Measurements from ENCODE around the gene ZNRF2. TPM values are rescaled to one million over a fixed set of nuclear protein-coding genes. Genes with fewer than 3 reads are reported as not detected.

ZNRF2 gene
- total and polyA plus RNA-seq, 2 of the 13 experiments (the other 11 are each of a cell fraction or from before 2014, with no cell fraction given): 3.5 to 7.7 TPM

DNA sequence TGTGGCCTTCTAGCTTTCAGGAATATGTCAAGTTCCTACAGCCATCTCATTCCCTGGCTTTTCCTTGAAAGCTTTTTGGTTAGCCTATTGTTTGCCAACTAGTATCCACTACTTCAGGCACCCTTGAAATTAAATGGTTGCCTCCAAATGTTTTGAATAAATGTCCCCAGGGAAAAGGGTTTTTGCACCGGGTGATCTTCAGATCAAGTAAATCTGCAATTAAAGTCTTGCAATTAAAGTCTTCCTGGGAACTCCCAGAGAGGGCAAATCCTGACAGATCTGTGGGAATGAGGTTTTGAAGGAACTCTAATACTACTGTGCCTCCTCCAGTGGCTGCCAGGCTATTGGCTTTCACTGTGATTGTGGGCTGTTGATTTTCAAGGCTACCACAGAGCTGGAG, 17.7 kb upstream of the ZNRF2 start:
- DNase-seq (ENCODE audit: low spot score) (no peak), ATAC-seq (no peak), FAIRE-seq (no peak)
- Histone ChIP-seq H3K4me3 (replicated peaks in 1 of 3; ENCODE audit: insufficient read depth in 1 of 3, low read depth in 2 of 3, low read length in 3 of 3) (no peak overlapping the region), H3K27ac (ENCODE audit: extremely low read length, insufficient read depth, low read length) (no peak overlapping the region), H2AFZ (ENCODE audit: low read length) (no peak overlapping the region), H3K27me3 (ENCODE audit: control insufficient read depth in 1 of 2, insufficient read depth in 2 of 2, low read length in 2 of 2) (no peaks in the 10 kb centered on the region), H3K4me1 (ENCODE audit: insufficient read depth, low read length) (peaks cover 41% of the 10 kb centered on the region), H3K9ac (ENCODE audit: insufficient read depth, low read depth, low read length) (no peak overlapping the region), H4K20me1 (ENCODE audit: insufficient read depth, low read length) (no peaks in the 10 kb centered on the region), H3K9me3 (ENCODE audit: low read length) (no peaks in the 10 kb centered on the region), H3K36me3 (replicated peaks in 1 of 2; ENCODE audit: control insufficient read depth in 1 of 2, insufficient read depth in 2 of 2, low read length in 2 of 2) (no peaks in the 10 kb centered on the region), H3K4me2 (ENCODE audit: low read depth, low read length) (no peak overlapping the region), H3K79me2 (ENCODE audit: insufficient read depth, low read length) (no peaks in the 10 kb centered on the region)
- CTCF ChIA-PET (ENCODE audit: low intra/inter-chr PET ratio, low total read pairs): no interaction called here
- intact Hi-C loops (cut with micrococcal nuclease; ENCODE audit: unreplicated experiment): no loop called here
- TF ChIP-seq, protein P1, sequence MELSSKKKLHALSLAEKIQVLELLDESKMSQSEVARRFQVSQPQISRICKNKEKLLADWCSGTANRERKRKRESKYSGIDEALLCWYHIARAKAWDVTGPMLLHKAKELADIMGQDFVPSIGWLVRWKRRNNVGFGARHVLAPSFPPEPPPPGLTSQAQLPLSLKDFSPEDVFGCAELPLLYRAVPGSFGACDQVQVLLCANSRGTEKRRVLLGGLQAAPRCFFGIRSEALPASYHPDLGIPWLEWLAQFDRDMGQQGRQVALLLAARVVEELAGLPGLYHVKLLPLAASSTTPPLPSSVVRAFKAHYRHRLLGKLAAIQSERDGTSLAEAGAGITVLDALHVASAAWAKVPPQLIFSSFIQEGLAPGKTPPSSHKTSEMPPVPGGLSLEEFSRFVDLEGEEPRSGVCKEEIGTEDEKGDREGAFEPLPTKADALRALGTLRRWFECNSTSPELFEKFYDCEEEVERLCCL (CRISPR knock-in tag; IDR thresholded peaks at IDR 0.05; ENCODE audit: borderline replicate concordance): no peak
- TF ChIP-seq, protein P2, sequence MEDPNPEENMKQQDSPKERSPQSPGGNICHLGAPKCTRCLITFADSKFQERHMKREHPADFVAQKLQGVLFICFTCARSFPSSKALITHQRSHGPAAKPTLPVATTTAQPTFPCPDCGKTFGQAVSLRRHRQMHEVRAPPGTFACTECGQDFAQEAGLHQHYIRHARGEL (CRISPR knock-in tag; IDR thresholded peaks at IDR 0.05): no peak
- TF ChIP-seq SPEN (CRISPR knock-in tag; IDR thresholded peaks at IDR 0.05; ENCODE audit: low read depth) (no peak), GPN1 (CRISPR knock-in tag; IDR thresholded peaks at IDR 0.05; ENCODE audit: borderline replicate concordance) (no peak), NFIB (CRISPR knock-in tag; IDR thresholded peaks at IDR 0.05; ENCODE audit: borderline replicate concordance) (no peak), ZNF557 (CRISPR knock-in tag; IDR thresholded peaks at IDR 0.05) (no peak), MED13 (CRISPR knock-in tag; IDR thresholded peaks at IDR 0.05) (no peak), ZNF121 (CRISPR knock-in tag; IDR thresholded peaks at IDR 0.05) (no peak), NFIC (IDR thresholded peaks at IDR 0.05; ENCODE audit: low read length) (no peak)
- TF ChIP-seq, protein P3, sequence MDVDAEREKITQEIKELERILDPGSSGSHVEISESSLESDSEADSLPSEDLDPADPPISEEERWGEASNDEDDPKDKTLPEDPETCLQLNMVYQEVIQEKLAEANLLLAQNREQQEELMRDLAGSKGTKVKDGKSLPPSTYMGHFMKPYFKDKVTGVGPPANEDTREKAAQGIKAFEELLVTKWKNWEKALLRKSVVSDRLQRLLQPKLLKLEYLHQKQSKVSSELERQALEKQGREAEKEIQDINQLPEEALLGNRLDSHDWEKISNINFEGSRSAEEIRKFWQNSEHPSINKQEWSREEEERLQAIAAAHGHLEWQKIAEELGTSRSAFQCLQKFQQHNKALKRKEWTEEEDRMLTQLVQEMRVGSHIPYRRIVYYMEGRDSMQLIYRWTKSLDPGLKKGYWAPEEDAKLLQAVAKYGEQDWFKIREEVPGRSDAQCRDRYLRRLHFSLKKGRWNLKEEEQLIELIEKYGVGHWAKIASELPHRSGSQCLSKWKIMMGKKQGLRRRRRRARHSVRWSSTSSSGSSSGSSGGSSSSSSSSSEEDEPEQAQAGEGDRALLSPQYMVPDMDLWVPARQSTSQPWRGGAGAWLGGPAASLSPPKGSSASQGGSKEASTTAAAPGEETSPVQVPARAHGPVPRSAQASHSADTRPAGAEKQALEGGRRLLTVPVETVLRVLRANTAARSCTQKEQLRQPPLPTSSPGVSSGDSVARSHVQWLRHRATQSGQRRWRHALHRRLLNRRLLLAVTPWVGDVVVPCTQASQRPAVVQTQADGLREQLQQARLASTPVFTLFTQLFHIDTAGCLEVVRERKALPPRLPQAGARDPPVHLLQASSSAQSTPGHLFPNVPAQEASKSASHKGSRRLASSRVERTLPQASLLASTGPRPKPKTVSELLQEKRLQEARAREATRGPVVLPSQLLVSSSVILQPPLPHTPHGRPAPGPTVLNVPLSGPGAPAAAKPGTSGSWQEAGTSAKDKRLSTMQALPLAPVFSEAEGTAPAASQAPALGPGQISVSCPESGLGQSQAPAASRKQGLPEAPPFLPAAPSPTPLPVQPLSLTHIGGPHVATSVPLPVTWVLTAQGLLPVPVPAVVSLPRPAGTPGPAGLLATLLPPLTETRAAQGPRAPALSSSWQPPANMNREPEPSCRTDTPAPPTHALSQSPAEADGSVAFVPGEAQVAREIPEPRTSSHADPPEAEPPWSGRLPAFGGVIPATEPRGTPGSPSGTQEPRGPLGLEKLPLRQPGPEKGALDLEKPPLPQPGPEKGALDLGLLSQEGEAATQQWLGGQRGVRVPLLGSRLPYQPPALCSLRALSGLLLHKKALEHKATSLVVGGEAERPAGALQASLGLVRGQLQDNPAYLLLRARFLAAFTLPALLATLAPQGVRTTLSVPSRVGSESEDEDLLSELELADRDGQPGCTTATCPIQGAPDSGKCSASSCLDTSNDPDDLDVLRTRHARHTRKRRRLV (CRISPR knock-in tag; IDR thresholded peaks at IDR 0.05): no peak
- TF ChIP-seq, protein P4, sequence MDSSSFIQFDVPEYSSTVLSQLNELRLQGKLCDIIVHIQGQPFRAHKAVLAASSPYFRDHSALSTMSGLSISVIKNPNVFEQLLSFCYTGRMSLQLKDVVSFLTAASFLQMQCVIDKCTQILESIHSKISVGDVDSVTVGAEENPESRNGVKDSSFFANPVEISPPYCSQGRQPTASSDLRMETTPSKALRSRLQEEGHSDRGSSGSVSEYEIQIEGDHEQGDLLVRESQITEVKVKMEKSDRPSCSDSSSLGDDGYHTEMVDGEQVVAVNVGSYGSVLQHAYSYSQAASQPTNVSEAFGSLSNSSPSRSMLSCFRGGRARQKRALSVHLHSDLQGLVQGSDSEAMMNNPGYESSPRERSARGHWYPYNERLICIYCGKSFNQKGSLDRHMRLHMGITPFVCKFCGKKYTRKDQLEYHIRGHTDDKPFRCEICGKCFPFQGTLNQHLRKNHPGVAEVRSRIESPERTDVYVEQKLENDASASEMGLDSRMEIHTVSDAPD (CRISPR knock-in tag; IDR thresholded peaks at IDR 0.05): no peak
- TF ChIP-seq, protein P5, sequence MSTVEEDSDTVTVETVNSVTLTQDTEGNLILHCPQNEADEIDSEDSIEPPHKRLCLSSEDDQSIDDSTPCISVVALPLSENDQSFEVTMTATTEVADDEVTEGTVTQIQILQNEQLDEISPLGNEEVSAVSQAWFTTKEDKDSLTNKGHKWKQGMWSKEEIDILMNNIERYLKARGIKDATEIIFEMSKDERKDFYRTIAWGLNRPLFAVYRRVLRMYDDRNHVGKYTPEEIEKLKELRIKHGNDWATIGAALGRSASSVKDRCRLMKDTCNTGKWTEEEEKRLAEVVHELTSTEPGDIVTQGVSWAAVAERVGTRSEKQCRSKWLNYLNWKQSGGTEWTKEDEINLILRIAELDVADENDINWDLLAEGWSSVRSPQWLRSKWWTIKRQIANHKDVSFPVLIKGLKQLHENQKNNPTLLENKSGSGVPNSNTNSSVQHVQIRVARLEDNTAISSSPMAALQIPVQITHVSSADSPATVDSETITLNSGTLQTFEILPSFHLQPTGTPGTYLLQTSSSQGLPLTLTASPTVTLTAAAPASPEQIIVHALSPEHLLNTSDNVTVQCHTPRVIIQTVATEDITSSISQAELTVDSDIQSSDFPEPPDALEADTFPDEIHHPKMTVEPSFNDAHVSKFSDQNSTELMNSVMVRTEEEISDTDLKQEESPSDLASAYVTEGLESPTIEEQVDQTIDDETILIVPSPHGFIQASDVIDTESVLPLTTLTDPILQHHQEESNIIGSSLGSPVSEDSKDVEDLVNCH (CRISPR knock-in tag; IDR thresholded peaks at IDR 0.05): no peak
- 93% methylated on average over 1 of the region's 1 CpG for WGBS (ENCODE audit: low lambda C conversion rate)
- POLR2A ChIA-PET: no interaction called here
- no TSS peak for BruUV-seq (replicated peaks)
- in situ Hi-C loops (cut with HindIII; ENCODE audit: extremely low pct_ligation_motif_present, low pct_unique_long_range_greater_than_20kb): no loop called here

All from HepG2 (cell line).